ENCODE measurements around the gene CRADD.
"Not testable (repeated sequence)": the region's sequence is repeated elsewhere in the genome, so short reads cannot be mapped to it uniquely, and the experiment has no call there.

Gene CRADD

DNA sequence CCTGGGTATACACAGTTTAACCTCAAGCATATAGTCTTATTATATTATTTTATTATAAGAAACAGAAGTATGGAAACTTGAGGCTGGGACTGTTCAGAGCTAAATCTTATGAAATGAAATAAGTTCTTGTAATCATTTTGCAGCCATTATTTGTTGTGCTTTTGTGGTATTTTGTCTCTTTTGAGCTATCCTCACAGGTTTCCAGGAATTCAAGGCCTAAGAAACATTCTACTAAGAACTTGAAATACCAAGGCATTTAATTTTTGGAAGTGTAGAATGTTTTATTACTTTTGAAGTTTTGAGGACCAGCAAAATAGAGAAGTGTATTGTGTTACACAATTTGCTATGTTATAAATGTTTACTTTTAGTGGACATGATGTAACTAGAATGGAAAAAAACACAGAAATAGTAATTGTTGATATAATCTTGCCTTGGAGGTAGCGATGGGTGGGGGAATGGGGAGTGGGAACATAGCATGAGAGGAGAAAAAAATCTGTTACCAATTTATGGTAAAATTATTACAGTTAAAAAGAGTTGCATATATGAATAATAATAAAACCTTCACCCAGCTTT, 81.7 kb downstream of the CRADD start:
- no peak for DNase-seq (ENCODE audit: low read depth)

DNA sequence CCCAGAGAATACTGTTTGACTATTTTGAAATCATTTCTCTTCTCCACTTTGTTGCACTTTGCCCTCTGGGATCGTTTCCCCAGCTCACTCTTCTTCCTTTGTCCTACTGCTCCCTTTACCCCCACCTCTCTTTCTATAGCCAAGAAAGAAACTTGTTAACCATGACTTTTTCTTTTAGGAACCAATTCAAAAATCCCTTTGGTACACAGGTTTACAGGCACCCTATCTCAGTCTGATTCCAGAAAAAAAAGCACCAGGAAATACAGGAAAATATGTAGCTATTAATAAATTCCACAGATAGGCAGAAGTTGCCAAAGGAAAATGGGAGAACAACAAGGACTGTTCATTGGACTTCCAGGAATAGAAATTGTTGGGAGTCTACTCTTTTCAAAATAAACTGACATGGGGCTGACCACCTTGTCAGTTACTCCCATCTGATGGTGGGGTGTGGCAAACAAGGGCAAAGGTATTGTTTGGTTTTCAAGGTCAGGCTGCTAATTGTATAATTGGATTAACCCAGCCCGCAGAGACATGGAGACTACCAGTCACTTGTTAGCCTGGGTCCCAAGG, 82.4 kb downstream of the CRADD start:
- no peak for DNase-seq (ENCODE audit: low read depth)

- no peak for DNase-seq (ENCODE audit: low read depth)
Measured at GRCh38 chr12:93760275-93760875, 83.2 kb downstream of the CRADD start.

DNA sequence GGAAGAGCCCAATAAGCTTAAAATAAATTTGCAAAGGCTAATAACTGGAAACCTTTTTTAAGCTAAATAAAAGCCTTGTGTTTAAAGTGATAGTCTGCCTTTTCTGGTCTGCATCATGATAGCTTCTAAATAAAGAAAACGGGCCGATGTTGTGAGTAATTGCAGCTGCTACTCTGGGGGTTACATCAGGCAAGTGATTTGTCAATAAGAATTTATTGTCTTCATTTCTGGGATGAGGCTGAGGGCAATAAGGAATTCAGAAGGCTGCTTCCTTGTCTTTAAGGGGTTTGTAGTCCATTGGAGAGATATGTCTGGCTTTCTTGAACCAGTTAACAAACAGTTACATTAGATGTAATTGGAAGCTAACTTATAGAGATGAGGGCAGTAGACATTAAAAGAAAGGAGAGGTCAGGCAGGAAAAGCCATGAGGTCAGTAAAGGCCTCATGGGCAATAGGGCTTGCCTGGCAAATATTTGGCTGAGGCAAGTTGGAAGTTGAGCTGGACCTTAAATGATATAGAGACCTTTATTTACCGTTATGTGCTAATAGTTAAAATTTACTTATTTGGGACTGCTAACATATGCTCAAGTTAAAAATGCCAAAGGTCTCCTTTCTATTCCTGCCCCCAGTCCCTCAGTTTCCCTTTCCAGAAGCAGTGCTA, 85.0 kb downstream of the CRADD start:
- no peak for DNase-seq (ENCODE audit: low read depth)

GRCh38 chr12:93762912-93763553, 85.9 kb downstream of the CRADD start:
- no peak for DNase-seq (ENCODE audit: low read depth)

DNA sequence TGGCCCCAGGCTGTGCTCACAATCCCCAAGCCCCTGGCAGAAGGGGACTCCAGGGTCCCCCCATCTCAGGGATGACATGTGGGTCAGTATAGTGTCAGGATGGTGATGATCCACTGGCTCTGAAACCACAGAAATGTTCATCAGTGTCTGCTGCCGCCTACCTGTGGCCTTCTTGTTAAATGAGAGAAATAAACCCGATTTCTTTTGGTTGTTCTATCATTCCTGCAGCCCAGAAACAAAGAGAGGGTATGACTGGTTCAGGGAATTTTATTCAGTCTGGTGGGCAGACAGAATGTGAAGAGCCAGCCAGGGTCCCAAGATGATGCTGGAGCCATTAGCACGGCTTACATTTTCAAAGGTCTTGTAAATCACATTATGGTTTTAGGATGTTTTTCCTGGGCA, 86.6 kb downstream of the CRADD start:
- DNase-seq (ENCODE audit: low read depth): no peak

DNA sequence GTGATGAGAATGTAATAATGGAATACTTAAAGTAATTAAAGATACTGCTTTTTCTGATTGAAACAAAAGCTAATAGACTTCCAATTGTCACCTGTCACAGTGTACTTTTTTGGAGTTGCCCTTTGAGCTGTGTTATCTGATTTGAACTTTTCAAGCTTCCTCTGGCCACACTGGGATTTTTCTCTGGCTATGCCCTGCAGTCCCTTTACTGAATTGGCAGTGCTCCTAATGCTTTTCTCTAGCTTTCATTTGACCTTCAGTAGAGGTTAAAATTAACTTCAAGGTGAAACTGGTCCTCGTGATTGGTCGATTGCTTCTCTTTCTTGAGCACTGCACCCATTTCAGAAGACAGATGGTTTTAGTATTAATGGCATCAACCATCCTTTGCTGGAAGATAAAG, 89.2 kb downstream of the CRADD start:
- no peak for DNase-seq (ENCODE audit: low read depth)

DNA sequence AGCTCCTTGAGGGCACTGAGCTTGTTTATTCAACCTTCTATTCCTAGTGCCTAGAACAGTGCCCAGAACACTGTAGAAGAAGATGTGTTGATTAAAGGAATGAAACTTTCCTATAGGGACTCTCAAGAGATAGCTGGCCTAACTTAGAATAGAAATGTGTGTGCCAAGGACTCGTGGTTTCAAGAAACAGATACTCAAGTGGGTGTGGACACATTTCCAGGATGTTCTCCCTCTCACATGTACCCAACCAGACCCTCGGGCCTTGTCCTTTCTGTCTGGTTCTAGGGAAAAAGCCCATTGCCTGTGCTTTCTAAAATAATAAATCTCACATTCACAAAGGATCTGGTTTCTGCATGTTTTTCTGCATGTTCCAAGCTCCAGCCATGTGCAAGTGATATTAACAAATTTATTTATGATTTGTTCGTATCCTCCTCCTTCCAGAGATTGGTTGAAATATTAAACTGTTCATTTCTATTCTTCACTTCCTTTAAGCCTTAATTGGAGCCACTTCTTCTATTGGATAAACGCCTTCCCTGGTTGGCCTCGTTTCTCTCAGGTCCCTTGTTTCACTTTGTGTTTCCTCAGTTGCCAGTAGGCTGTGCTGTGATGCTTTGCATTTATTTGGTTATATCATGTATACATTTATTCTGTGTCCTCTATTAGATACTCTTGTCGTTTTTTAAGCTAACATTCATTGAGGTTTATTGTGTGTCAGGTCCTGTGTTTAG, 89.8 kb downstream of the CRADD start:
- DNase-seq (ENCODE audit: low read depth): peak; percentile 68

- DNase-seq (ENCODE audit: low read depth): no peak
Measured at GRCh38 chr12:93767524-93767863, 90.3 kb downstream of the CRADD start.

- no peak for DNase-seq (ENCODE audit: low read depth)
Measured at GRCh38 chr12:93772003-93772700, 95.0 kb downstream of the CRADD start.

DNA sequence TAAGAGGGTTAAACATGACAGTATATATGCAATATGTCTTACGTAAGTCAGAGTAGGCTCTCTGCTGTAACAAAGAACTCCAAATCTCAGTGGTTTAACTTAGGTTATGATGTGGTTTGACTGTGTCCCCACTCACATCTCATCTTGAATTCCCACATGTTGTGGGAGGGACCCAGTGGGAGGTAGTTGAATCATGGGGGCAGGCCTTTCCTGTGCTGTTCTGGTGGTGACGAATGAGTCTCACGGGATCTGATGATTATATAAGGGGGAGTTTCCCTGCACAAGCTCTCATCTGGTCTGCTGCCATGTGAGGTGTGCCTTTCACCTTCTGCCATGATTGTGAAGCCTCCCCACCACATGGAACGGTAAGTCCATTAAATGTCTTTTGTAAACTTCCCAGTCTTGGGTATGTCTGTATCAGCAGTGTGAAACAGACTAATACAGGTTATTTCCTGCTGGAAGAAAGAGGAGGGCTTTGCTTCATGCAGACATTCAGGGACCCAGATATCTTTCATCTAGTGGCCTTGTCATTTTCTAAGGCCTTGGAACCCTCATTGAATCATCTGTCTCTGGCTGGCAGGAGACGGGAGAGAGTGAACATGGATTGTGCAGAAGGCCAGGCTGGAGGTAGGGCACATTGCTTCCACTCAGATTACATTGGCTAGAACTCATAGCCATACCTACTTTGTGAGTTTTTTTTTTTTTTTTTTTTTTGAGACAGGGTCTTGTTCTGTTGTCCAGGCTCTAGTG, 96.1 kb downstream of the CRADD start:
- DNase-seq (ENCODE audit: low read depth): peak; percentile 93

- DNase-seq (ENCODE audit: low read depth): peak; percentile 96
Measured at GRCh38 chr12:93776581-93777018, 99.4 kb downstream of the CRADD start.

DNA sequence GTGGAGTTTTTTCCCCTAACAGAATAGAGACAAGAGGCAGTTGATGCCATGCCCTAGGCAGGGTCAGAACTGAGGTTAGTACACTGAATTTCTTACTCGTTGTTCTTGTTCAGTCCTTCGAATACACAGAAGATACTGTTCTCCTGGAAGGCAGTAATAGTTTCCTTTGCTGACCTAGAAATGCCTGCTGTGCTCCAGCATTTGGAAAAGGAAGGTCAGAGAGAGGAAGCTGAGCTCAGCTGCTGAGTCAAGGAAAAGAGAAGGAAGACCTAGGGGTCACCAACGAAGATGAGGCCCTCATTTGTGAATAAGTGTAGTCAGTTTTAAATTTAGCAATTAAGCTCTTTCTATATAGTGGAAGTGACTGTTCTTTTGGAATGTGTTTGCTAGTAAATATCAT, 100.1 kb downstream of the CRADD start:
- DNase-seq (ENCODE audit: low read depth): peak; percentile 50

DNA sequence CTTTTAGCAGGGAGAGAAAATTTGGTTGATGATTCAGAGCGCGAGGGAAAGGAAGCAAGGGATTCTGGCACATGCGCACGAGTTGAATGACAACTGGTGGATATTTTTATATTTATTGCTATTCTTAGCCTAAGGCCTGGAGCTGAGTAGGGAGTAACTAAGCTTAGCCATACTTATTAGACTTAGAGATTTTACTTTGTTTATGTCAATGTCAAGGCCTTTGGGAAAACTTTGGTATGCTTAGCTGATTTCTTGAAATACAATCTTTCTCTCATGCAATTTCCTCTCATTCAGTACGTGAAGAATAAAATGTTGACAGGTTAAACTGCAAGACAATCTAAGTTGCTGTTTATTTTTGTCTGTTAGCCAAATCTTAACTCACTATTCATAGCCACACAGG, 101.1 kb downstream of the CRADD start:
- peak; percentile 83 for DNase-seq (ENCODE audit: low read depth)

DNA sequence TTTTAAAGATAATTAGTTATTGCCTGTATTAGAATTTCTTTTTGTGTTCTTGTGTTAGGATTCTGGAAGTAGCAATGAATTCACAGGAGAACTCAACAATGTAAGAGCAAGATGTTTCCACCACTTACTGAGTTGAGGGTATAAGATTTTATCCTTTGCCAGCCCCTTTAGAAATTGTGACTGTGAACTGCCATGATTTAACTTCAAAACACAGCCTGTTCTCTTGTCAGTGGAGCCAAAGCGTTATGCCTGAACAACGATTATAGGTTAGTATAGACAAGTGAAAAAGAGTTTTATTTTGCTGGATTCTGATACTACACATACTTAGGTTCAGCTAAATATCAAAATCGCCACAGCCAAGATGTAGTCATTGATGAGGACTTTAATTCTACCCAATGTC, 101.6 kb downstream of the CRADD start:
- no peak for DNase-seq (ENCODE audit: low read depth)

DNA sequence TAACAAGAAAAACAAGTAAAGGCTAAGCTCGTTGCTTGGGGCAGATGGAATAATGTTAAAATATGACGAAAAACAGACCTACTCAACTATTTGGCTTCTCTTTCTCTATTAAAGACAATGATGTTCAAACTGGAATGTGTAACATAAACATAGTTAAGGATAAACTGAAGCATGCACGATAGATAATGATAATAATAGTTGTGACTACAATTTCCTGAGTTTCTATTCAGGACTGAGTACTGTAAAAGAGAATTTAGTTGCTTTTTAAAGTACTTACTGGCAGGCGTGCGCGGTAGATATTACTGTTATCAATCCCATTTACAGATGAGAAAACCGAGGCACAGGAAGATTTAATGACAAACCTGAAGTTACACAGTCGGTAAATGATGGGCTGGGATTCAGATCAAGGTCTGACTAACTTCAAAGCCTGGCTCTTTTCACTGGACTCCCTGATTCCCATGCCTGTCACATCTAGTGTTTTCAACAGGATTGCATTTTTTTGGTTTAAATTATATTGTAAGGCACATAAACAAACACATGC, 103.0 kb downstream of the CRADD start:
- DNase-seq (ENCODE audit: low read depth): peak; percentile 91

- DNase-seq (ENCODE audit: low read depth): not testable (repeated sequence)
Measured at GRCh38 chr12:93780886-93781285, 103.7 kb downstream of the CRADD start.

GRCh38 chr12:93781961-93782360, 104.8 kb downstream of the CRADD start:
- DNase-seq (ENCODE audit: low read depth): not testable (repeated sequence)

GRCh38 chr12:93782853-93783252, 105.7 kb downstream of the CRADD start:
- DNase-seq (ENCODE audit: low read depth): no peak

GRCh38 chr12:93783832-93784231, 106.7 kb downstream of the CRADD start:
- DNase-seq (ENCODE audit: low read depth): no peak

Data from amniotic epithelial cell (primary cell).